SK-N-SH treated with all-trans-retinoic acid at 6 μM for 48 hours (cell line): ENCODE measurements around the gene ATP1B3.
"Not testable (repeated sequence)": the region's sequence is repeated elsewhere in the genome, so short reads cannot be mapped to it uniquely, and the experiment has no call there.

Experiments used
- ATAC-seq: fragments of 200-7000 bp; cut with Tn5 transposase; 3 replicates; pipeline ENCODE4 v1.9.1; 2020; ENCODE audit warnings: mild to moderate bottlenecking, moderate library complexity
- ARNTL ChIP-seq: fragments of 450-650 bp; formaldehyde crosslinking; IDR thresholded peaks from 2 replicates; pipeline ENCODE4 v1.5.0; 2020; ENCODE audit warnings: low read depth, mild to moderate bottlenecking, moderate library complexity, borderline replicate concordance
- BACH2 ChIP-seq: fragments of 250-450 bp; sonication (Bioruptor Pico); IDR thresholded peaks from 2 replicates; pipeline ENCODE4 v1.9.0; 2021; ENCODE audit warnings: mild to moderate bottlenecking, borderline replicate concordance
- CSDC2 ChIP-seq: fragments of 250-450 bp; sonication (Bioruptor Pico); IDR thresholded peaks from 2 replicates; pipeline ENCODE4 v1.5.0; 2020; ENCODE audit warnings: mild to moderate bottlenecking, moderate library complexity
- ESRRG ChIP-seq: fragments of 250-450 bp; sonication (Bioruptor Pico); IDR thresholded peaks from 2 replicates; pipeline ENCODE4 v1.6.1; 2021; ENCODE audit warnings: mild to moderate bottlenecking
- GLIS3 ChIP-seq: fragments of 250-450 bp; sonication (Bioruptor Pico); IDR thresholded peaks from 2 replicates; pipeline ENCODE4 v1.5.0; 2020; ENCODE audit warnings: mild to moderate bottlenecking, moderate library complexity
- ISL1 ChIP-seq: fragments of 250-450 bp; sonication (Bioruptor Pico); IDR thresholded peaks from 2 replicates; pipeline ENCODE4 v2.1.2; 2022; ENCODE audit warnings: mild to moderate bottlenecking, moderate library complexity
- OSR1 ChIP-seq: fragments of 250-450 bp; sonication (Bioruptor Pico); IDR thresholded peaks from 2 replicates; pipeline ENCODE4 v1.8.0; 2022; ENCODE audit warnings: moderate library complexity, mild to moderate bottlenecking, inconsistent platforms
- PPARA ChIP-seq: fragments of 250-450 bp; sonication (Bioruptor Pico); IDR thresholded peaks from 2 replicates; pipeline ENCODE4 v1.5.0; 2020; ENCODE audit warnings: mild to moderate bottlenecking, borderline replicate concordance
- RARB ChIP-seq: fragments of 250-450 bp; sonication (Bioruptor Pico); IDR thresholded peaks from 2 replicates; pipeline ENCODE4 v1.8.0; 2021; ENCODE audit warnings: mild to moderate bottlenecking, moderate library complexity
- SNAI2 ChIP-seq: fragments of 250-450 bp; sonication (Bioruptor Pico); IDR thresholded peaks from 2 replicates; pipeline ENCODE4 v1.5.0; 2020; ENCODE audit warnings: mild to moderate bottlenecking, moderate library complexity
- TCF4 ChIP-seq: fragments of 250-450 bp; sonication (Bioruptor Pico); IDR thresholded peaks from 2 replicates; pipeline ENCODE4 v1.8.0; 2021; ENCODE audit warnings: mild to moderate bottlenecking, moderate library complexity, borderline replicate concordance
- TOX ChIP-seq: fragments of 250-450 bp; sonication (Bioruptor Pico); IDR thresholded peaks from 2 replicates; pipeline ENCODE4 v1.8.0; 2021; ENCODE audit warnings: mild to moderate bottlenecking, moderate library complexity, borderline replicate concordance
- ZC3H10 ChIP-seq: fragments of 250-450 bp; sonication (Bioruptor Pico); IDR thresholded peaks from 2 replicates; pipeline ENCODE4 v1.5.1; 2021; ENCODE audit warnings: mild to moderate bottlenecking, moderate library complexity
- ZFP3 ChIP-seq: fragments of 250-450 bp; sonication (Bioruptor Pico); IDR thresholded peaks from 2 replicates; pipeline ENCODE4 v1.5.0; 2020; ENCODE audit warnings: mild to moderate bottlenecking, moderate library complexity
- ZFP30 ChIP-seq: fragments of 450-650 bp; formaldehyde crosslinking; IDR thresholded peaks from 2 replicates; pipeline ENCODE4 v1.5.0; 2022; ENCODE audit warnings: mild to moderate bottlenecking, moderate library complexity
- ZNF565 ChIP-seq: fragments of 450-650 bp; formaldehyde crosslinking; conservative IDR thresholded peaks from 2 replicates; pipeline ENCODE4 v1.5.0; 2020; ENCODE audit warnings: low read depth, mild to moderate bottlenecking, moderate library complexity
- ZNF70 ChIP-seq: fragments of 450-650 bp; formaldehyde crosslinking; IDR thresholded peaks from 2 replicates; pipeline ENCODE4 v1.5.0; 2020; ENCODE audit warnings: mild to moderate bottlenecking, moderate library complexity
- ZNF8 ChIP-seq: fragments of 450-650 bp; formaldehyde crosslinking; IDR thresholded peaks from 2 replicates; pipeline ENCODE4 v1.5.0; 2020; ENCODE audit warnings: mild to moderate bottlenecking, moderate library complexity
- TF ChIP-seq, protein P1 (sequence below): fragments of 250-450 bp; sonication (Bioruptor Pico); IDR thresholded peaks from 2 replicates; pipeline ENCODE4 v1.5.1; 2020; ENCODE audit warnings: low read depth, mild to moderate bottlenecking, moderate library complexity
- TF ChIP-seq, protein P2 (sequence below): fragments of 250-450 bp; sonication (Bioruptor Pico); IDR thresholded peaks from 2 replicates; pipeline ENCODE4 v1.8.0; 2020; ENCODE audit warnings: mild to moderate bottlenecking, moderate library complexity, borderline replicate concordance
- TF ChIP-seq, protein P3 (sequence below): fragments of 250-450 bp; sonication (Bioruptor Pico); IDR thresholded peaks from 2 replicates; pipeline ENCODE4 v1.5.0; 2020; ENCODE audit warnings: mild to moderate bottlenecking, moderate library complexity
- TF ChIP-seq, protein P4 (sequence below): fragments of 250-450 bp; sonication (Bioruptor Pico); IDR thresholded peaks from 2 replicates; pipeline ENCODE4 v1.5.1; 2021; ENCODE audit warnings: mild to moderate bottlenecking, moderate library complexity

Gene ATP1B3

DNA sequence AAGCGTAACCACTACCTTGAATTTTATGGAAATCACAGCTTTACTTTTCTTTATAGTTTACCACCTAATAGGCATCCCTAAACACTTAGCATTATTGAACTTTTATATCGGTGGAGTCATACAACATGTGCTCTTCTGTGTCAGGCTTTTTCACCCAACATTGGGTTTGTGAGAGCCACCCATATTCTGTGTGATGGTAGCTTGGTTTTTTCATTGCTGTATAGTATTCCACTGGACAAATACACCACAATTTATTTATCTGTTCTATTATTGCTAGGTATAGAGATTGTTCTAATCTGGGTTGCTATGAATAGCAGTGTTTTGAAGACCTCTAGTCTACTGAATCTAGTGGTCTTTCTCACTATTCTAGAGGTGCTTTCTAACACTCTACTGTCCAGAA is 31.6 kb upstream of the ATP1B3 start:
- ATAC-seq, result no peak
- TF ChIP-seq TCF4 (CRISPR knock-in tag) (no peak), ISL1 (CRISPR knock-in tag) (no peak), RARB (CRISPR knock-in tag) (no peak), ZNF8 (no peak), ZFP3 (CRISPR knock-in tag) (no peak), ZNF70 (CRISPR knock-in tag) (no peak), ARNTL (CRISPR knock-in tag) (no peak), OSR1 (CRISPR knock-in tag) (no peak), SNAI2 (CRISPR knock-in tag) (no peak)
- TF ChIP-seq, protein P1, sequence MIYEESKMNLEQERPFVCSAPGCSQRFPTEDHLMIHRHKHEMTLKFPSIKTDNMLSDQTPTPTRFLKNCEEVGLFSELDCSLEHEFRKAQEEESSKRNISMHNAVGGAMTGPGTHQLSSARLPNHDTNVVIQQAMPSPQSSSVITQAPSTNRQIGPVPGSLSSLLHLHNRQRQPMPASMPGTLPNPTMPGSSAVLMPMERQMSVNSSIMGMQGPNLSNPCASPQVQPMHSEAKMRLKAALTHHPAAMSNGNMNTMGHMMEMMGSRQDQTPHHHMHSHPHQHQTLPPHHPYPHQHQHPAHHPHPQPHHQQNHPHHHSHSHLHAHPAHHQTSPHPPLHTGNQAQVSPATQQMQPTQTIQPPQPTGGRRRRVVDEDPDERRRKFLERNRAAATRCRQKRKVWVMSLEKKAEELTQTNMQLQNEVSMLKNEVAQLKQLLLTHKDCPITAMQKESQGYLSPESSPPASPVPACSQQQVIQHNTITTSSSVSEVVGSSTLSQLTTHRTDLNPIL (CRISPR knock-in tag), result no peak

DNA sequence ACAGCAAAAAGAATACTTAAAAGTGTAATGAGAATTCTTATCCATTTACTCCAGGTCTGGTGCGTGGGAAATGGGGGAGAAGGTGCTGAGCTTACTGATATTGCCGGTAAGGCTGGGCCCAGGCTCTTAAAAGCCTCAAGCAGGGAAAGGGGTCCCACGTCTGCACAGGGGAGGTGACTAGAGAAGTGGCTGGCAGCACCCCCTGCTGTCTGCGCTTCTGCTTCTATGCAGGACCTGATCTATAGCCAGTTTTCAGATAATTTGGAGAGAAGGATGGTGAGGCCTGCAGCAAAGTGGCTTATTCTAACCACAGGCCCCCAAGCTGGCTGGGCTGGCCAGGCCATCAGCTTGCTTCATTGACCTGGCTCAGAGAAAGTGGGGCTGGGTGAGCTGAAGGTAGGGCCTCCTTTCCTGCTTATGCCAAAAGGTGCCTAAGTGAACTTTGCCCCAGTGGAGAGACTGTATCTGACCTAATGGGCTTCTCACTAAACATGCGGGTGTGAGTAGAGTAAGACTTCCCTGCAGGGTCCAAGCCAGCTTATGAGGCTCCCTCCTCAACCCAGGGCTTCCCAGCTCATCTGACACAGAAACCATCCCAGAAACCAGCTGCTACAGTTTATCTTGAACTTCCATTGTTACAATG is 30.9 kb upstream of the ATP1B3 start:
- no peak for ATAC-seq
- TF ChIP-seq TCF4 (CRISPR knock-in tag), result no peak
- TF ChIP-seq, protein P2, sequence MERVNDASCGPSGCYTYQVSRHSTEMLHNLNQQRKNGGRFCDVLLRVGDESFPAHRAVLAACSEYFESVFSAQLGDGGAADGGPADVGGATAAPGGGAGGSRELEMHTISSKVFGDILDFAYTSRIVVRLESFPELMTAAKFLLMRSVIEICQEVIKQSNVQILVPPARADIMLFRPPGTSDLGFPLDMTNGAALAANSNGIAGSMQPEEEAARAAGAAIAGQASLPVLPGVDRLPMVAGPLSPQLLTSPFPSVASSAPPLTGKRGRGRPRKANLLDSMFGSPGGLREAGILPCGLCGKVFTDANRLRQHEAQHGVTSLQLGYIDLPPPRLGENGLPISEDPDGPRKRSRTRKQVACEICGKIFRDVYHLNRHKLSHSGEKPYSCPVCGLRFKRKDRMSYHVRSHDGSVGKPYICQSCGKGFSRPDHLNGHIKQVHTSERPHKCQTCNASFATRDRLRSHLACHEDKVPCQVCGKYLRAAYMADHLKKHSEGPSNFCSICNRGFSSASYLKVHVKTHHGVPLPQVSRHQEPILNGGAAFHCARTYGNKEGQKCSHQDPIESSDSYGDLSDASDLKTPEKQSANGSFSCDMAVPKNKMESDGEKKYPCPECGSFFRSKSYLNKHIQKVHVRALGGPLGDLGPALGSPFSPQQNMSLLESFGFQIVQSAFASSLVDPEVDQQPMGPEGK (CRISPR knock-in tag), result no peak
- no peak for TF ChIP-seq ISL1 (CRISPR knock-in tag)
- no peak for TF ChIP-seq BACH2
- no peak for TF ChIP-seq CSDC2
- TF ChIP-seq ZNF8, result no peak
- TF ChIP-seq, protein P3, sequence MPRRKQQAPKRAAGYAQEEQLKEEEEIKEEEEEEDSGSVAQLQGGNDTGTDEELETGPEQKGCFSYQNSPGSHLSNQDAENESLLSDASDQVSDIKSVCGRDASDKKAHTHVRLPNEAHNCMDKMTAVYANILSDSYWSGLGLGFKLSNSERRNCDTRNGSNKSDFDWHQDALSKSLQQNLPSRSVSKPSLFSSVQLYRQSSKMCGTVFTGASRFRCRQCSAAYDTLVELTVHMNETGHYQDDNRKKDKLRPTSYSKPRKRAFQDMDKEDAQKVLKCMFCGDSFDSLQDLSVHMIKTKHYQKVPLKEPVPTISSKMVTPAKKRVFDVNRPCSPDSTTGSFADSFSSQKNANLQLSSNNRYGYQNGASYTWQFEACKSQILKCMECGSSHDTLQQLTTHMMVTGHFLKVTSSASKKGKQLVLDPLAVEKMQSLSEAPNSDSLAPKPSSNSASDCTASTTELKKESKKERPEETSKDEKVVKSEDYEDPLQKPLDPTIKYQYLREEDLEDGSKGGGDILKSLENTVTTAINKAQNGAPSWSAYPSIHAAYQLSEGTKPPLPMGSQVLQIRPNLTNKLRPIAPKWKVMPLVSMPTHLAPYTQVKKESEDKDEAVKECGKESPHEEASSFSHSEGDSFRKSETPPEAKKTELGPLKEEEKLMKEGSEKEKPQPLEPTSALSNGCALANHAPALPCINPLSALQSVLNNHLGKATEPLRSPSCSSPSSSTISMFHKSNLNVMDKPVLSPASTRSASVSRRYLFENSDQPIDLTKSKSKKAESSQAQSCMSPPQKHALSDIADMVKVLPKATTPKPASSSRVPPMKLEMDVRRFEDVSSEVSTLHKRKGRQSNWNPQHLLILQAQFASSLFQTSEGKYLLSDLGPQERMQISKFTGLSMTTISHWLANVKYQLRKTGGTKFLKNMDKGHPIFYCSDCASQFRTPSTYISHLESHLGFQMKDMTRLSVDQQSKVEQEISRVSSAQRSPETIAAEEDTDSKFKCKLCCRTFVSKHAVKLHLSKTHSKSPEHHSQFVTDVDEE (CRISPR knock-in tag), result no peak
- TF ChIP-seq, protein P4, sequence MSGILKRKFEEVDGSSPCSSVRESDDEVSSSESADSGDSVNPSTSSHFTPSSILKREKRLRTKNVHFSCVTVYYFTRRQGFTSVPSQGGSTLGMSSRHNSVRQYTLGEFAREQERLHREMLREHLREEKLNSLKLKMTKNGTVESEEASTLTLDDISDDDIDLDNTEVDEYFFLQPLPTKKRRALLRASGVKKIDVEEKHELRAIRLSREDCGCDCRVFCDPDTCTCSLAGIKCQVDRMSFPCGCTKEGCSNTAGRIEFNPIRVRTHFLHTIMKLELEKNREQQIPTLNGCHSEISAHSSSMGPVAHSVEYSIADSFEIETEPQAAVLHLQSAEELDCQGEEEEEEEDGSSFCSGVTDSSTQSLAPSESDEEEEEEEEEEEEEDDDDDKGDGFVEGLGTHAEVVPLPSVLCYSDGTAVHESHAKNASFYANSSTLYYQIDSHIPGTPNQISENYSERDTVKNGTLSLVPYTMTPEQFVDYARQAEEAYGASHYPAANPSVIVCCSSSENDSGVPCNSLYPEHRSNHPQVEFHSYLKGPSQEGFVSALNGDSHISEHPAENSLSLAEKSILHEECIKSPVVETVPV (CRISPR knock-in tag), result no peak
- TF ChIP-seq SNAI2 (CRISPR knock-in tag), result no peak
- no peak for TF ChIP-seq GLIS3 (CRISPR knock-in tag)
- no peak for TF ChIP-seq ZNF565 (CRISPR knock-in tag)
- TF ChIP-seq ZFP3 (CRISPR knock-in tag), result no peak
- no peak for TF ChIP-seq ZC3H10 (CRISPR knock-in tag)
- no peak for TF ChIP-seq ZNF70 (CRISPR knock-in tag)
- TF ChIP-seq PPARA (CRISPR knock-in tag), result no peak
- TF ChIP-seq RARB (CRISPR knock-in tag), result no peak

DNA sequence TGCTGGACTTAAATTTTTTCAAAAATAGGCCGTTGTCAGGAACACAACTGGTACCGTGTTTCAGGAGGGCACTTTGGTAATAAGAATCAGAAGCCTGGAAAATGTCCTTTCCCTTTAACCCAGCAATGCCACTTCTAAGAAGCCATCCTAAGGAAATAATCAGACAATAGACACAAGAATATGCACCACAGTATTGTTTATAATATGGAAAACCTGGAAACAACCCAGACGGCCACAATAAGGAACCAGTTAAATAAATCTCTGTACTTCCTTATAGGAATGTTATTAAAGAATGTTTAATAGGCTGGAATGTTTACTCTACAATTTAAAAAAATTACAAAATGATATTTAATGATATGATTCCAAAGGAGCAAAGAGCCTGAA is 30.4 kb upstream of the ATP1B3 start:
- ATAC-seq, result no peak
- no peak for TF ChIP-seq ESRRG (CRISPR knock-in tag)
- no peak for TF ChIP-seq OSR1 (CRISPR knock-in tag)
- TF ChIP-seq TCF4 (CRISPR knock-in tag), result no peak
- no peak for TF ChIP-seq GLIS3 (CRISPR knock-in tag)
- TF ChIP-seq ZFP3 (CRISPR knock-in tag), result no peak
- TF ChIP-seq ZC3H10 (CRISPR knock-in tag), result no peak
- TF ChIP-seq BACH2, result no peak
- TF ChIP-seq CSDC2, result no peak
- TF ChIP-seq ZNF8, result no peak
- TF ChIP-seq, protein P1 (CRISPR knock-in tag), result no peak
- TF ChIP-seq ZFP30 (CRISPR knock-in tag), result no peak
- TF ChIP-seq ARNTL (CRISPR knock-in tag), result no peak
- TF ChIP-seq TOX (CRISPR knock-in tag), result no peak
- TF ChIP-seq ZNF565 (CRISPR knock-in tag), result no peak

DNA sequence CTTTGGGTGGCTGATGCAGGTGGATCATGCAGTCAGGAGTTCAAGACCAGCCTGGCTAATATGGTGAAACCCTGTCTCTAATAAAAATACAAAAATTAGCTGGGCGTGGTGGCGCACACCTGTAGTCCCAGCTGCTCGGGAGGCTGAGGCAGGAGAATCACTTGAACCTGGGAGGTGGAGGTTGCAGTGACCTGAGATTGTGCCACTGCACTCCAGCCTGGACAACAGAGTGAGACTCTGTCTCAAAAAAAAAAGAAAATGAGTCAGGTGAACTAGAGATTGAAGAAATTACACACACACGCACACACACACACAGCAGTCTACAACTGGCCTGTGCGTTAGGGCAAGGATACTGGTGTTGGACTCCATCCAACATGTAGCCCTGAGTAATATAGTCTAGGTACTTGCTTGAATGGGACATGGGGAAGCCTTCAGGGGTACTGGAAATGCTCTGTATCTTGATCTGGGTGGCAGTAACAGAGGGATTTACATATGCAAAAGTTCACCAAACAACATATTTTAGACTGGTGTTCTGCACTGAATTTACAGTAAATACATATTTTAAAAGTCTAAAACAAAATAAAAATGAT is 28.2 kb upstream of the ATP1B3 start:
- not testable (repeated sequence) for ATAC-seq
